HepG2 (cell line): ENCODE measurements around the gene ATP6V0A1. TPM values are rescaled to one million over a fixed set of nuclear protein-coding genes. Genes with fewer than 3 reads are reported as not detected.

ENCODE experiments used
- CAMTA2 ChIP-seq: sonication (generic); formaldehyde crosslinking; IDR thresholded peaks from 2 replicates; pipeline ENCODE4 v1.4.0; 2020; ENCODE audit warnings: mild to moderate bottlenecking, missing genetic modification reagents, borderline replicate concordance
- EHMT2 ChIP-seq: fragments of 200-600 bp; sonication (generic); IDR thresholded peaks from 2 replicates; pipeline ENCODE4 v1.7.0; 2017; ENCODE audit warnings: antibody characterized with exemption, low read depth, low read length, borderline replicate concordance
- HNRNPK ChIP-seq: fragments of 200-400 bp; formaldehyde crosslinking; IDR thresholded peaks from 2 replicates; pipeline ENCODE4 v1.6.1; 2018; ENCODE audit warnings: low read length, low read depth, moderate library complexity, mild to moderate bottlenecking; ENCODE audit not compliant: poor library complexity, severe bottlenecking
- MLLT10 ChIP-seq: sonication (generic); formaldehyde crosslinking; IDR thresholded peaks from 2 replicates; pipeline ENCODE4 v1.4.0; 2020; ENCODE audit warnings: missing genetic modification reagents
- MTF1 ChIP-seq: sonication (generic); formaldehyde crosslinking; IDR thresholded peaks from 2 replicates; pipeline ENCODE4 v1.5.0; 2020; ENCODE audit warnings: missing genetic modification reagents
- MXD4 ChIP-seq: IDR thresholded peaks from 2 replicates; pipeline ENCODE4 v1.6.1; 2016; ENCODE audit warnings: mild to moderate bottlenecking, missing biosample characterization, missing genetic modification reagents
- MZF1 ChIP-seq: sonication (generic); formaldehyde crosslinking; IDR thresholded peaks from 2 replicates; pipeline ENCODE4 v1.8.1; 2023; ENCODE audit warnings: mild to moderate bottlenecking, missing genetic modification reagents, borderline replicate concordance
- NR2F6 ChIP-seq, 2 experiments: IDR thresholded peaks; 2 replicates each; pipeline ENCODE4 v1.6.1; 2016; ENCODE audit warnings: antibody characterized with exemption in 1 of 2, mild to moderate bottlenecking in 1 of 2
- RFX3 ChIP-seq: IDR thresholded peaks from 2 replicates; pipeline ENCODE4 v1.6.1; 2016; ENCODE audit warnings: missing biosample characterization, missing genetic modification reagents
- ZNF30 ChIP-seq: sonication (generic); formaldehyde crosslinking; IDR thresholded peaks from 2 replicates; pipeline ENCODE4 v1.5.0; 2020; ENCODE audit warnings: mild to moderate bottlenecking, missing genetic modification reagents
- ZNF546 ChIP-seq: sonication (generic); formaldehyde crosslinking; conservative IDR thresholded peaks from 2 replicates; pipeline ENCODE4 v1.8.1; 2023; ENCODE audit warnings: mild to moderate bottlenecking, missing genetic modification reagents
- ZNF563 ChIP-seq: sonication (generic); formaldehyde crosslinking; IDR thresholded peaks from 2 replicates; pipeline ENCODE4 v1.8.0; 2022; ENCODE audit warnings: mild to moderate bottlenecking, moderate library complexity, missing genetic modification reagents
- polyA plus RNA-seq, 8 experiments: library from polyadenylated mRNA; depleted of rRNA in 3 of 8; stranded (reverse) in 7 of 8; unstranded in 1 of 8; fragments of >200 nt; fragmentation: Illumina TruSeq in 4 of 8; extraction: Trizol in 4 of 8; gene quantifications; 2 replicates each; pipeline versions ENCODE4 v1.2.1 to v1.2.3, GENCODE V29; 2011 to 2016; ENCODE audit warnings: low read depth in 4 of 8, missing spikeins in 1 of 8, mixed read lengths in 1 of 8; ENCODE audit not compliant: insufficient read depth in 1 of 8
- total RNA-seq, 5 experiments: library from RNA; depleted of rRNA; stranded (reverse); fragments of >200 nt; fragmentation: Illumina TruSeq; extraction: Trizol; gene quantifications; 2 replicates each; pipeline ENCODE4 v1.2.3, GENCODE V29; 2016; ENCODE audit warnings: low read depth in 1 of 5
- TF ChIP-seq, protein P1 (sequence below), 2 experiments: fragments of 450-650 bp in 1 of 2; sonication (generic) in 1 of 2; formaldehyde crosslinking in 1 of 2; IDR thresholded peaks; 2 replicates each; pipeline versions ENCODE4 v1.6.1 to v1.8.0; 2016 to 2022; ENCODE audit warnings: antibody characterized with exemption in 1 of 2, mild to moderate bottlenecking in 1 of 2, missing genetic modification reagents in 1 of 2
- TF ChIP-seq, protein P2 (sequence below): sonication (generic); formaldehyde crosslinking; IDR thresholded peaks from 2 replicates; pipeline ENCODE4 v1.4.0; 2020; ENCODE audit warnings: missing genetic modification reagents, borderline replicate concordance
- TF ChIP-seq, protein P3 (sequence below): sonication (generic); formaldehyde crosslinking; IDR thresholded peaks from 2 replicates; pipeline ENCODE4 v1.4.0; 2020; ENCODE audit warnings: missing genetic modification reagents

Gene ATP6V0A1
- total and polyA plus RNA-seq, 2 of the 13 experiments (the other 11 are each of a cell fraction or from before 2014, with no cell fraction given) = 27.9 to 54.1 TPM

DNA sequence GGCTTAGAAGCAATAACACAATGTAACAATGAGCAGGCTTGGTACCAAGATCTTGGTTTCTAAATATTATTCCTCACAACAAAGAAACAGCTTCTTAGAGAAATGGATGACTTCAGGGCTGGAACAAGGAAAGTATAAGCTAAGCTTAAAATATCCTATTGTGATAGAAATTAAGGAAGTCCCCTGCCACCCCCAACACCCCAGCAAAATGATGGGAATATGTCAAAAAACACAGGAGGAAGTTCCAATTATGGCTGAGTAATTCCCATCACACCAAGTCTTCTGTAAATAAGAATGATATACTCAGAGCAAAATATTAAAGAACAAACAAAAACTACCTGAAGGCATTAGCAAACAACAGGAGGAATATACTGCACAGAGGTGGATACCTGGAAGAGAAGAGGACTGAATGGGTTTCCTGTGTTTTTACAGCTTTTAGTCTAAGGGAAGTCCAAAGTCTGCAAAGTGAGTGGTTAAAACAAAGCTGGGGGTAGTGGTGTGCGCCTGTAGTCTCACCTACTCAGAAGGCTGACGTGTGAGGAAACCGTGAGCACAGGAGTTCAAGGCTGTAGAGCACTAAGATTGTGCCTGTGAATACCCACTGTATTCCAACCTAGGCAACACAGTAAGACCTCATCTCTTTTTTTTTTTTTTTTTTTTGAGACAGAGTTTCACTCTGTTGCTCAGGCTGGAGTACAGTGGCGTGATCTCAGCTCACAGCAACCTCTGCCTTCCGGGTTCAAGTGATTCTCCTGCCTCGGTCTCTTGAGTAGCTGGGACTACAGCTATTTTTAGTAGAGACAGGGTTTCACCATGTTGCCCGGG is 17.1 kb upstream of the ATP6V0A1 start (continued):
- TF ChIP-seq, protein P1, sequence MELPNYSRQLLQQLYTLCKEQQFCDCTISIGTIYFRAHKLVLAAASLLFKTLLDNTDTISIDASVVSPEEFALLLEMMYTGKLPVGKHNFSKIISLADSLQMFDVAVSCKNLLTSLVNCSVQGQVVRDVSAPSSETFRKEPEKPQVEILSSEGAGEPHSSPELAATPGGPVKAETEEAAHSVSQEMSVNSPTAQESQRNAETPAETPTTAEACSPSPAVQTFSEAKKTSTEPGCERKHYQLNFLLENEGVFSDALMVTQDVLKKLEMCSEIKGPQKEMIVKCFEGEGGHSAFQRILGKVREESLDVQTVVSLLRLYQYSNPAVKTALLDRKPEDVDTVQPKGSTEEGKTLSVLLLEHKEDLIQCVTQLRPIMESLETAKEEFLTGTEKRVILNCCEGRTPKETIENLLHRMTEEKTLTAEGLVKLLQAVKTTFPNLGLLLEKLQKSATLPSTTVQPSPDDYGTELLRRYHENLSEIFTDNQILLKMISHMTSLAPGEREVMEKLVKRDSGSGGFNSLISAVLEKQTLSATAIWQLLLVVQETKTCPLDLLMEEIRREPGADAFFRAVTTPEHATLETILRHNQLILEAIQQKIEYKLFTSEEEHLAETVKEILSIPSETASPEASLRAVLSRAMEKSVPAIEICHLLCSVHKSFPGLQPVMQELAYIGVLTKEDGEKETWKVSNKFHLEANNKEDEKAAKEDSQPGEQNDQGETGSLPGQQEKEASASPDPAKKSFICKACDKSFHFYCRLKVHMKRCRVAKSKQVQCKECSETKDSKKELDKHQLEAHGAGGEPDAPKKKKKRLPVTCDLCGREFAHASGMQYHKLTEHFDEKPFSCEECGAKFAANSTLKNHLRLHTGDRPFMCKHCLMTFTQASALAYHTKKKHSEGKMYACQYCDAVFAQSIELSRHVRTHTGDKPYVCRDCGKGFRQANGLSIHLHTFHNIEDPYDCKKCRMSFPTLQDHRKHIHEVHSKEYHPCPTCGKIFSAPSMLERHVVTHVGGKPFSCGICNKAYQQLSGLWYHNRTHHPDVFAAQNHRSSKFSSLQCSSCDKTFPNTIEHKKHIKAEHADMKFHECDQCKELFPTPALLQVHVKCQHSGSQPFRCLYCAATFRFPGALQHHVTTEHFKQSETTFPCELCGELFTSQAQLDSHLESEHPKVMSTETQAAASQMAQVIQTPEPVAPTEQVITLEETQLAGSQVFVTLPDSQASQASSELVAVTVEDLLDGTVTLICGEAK (IDR thresholded peaks at IDR 0.05) = no peak
- TF ChIP-seq, protein P1 (CRISPR knock-in tag; IDR thresholded peaks at IDR 0.05) = no peak
- TF ChIP-seq ZNF563 (CRISPR knock-in tag) = no peak
- TF ChIP-seq EHMT2 = no peak
- no peak for TF ChIP-seq MXD4 (CRISPR knock-in tag)
- TF ChIP-seq ZNF546 (CRISPR knock-in tag) = no peak
- TF ChIP-seq MZF1 (CRISPR knock-in tag) = no peak
- TF ChIP-seq CAMTA2 (CRISPR knock-in tag) = no peak
- TF ChIP-seq, protein P2, sequence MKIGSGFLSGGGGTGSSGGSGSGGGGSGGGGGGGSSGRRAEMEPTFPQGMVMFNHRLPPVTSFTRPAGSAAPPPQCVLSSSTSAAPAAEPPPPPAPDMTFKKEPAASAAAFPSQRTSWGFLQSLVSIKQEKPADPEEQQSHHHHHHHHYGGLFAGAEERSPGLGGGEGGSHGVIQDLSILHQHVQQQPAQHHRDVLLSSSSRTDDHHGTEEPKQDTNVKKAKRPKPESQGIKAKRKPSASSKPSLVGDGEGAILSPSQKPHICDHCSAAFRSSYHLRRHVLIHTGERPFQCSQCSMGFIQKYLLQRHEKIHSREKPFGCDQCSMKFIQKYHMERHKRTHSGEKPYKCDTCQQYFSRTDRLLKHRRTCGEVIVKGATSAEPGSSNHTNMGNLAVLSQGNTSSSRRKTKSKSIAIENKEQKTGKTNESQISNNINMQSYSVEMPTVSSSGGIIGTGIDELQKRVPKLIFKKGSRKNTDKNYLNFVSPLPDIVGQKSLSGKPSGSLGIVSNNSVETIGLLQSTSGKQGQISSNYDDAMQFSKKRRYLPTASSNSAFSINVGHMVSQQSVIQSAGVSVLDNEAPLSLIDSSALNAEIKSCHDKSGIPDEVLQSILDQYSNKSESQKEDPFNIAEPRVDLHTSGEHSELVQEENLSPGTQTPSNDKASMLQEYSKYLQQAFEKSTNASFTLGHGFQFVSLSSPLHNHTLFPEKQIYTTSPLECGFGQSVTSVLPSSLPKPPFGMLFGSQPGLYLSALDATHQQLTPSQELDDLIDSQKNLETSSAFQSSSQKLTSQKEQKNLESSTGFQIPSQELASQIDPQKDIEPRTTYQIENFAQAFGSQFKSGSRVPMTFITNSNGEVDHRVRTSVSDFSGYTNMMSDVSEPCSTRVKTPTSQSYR (CRISPR knock-in tag) = peak; percentile 38; the same call in 1 of the 2 replicates
- no peak for TF ChIP-seq ZNF30 (CRISPR knock-in tag)
- no peak for TF ChIP-seq RFX3 (CRISPR knock-in tag)
- TF ChIP-seq HNRNPK = no peak
- peak; percentile 38; the same call in 1 of the 2 replicates for TF ChIP-seq NR2F6 (IDR thresholded peaks at IDR 0.05)
- no peak for TF ChIP-seq NR2F6 (CRISPR knock-in tag; IDR thresholded peaks at IDR 0.05)
- no peak for TF ChIP-seq MLLT10 (CRISPR knock-in tag)
- TF ChIP-seq MTF1 (CRISPR knock-in tag) = no peak
- TF ChIP-seq, protein P3, sequence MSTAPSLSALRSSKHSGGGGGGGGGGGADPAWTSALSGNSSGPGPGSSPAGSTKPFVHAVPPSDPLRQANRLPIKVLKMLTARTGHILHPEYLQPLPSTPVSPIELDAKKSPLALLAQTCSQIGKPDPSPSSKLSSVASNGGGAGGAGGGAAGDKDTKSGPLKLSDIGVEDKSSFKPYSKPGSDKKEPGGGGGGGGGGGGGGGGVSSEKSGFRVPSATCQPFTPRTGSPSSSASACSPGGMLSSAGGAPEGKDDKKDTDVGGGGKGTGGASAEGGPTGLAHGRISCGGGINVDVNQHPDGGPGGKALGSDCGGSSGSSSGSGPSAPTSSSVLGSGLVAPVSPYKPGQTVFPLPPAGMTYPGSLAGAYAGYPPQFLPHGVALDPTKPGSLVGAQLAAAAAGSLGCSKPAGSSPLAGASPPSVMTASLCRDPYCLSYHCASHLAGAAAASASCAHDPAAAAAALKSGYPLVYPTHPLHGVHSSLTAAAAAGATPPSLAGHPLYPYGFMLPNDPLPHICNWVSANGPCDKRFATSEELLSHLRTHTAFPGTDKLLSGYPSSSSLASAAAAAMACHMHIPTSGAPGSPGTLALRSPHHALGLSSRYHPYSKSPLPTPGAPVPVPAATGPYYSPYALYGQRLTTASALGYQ (CRISPR knock-in tag) = no peak
